Epithelial cell of esophagus (primary cell): ENCODE data around the gene PRDM10.
A peak's percentile ranks its signal among the peaks of the same experiment; 100 is the strongest.
"Not testable (repeated sequence)": the region's sequence is repeated elsewhere in the genome, so short reads cannot be mapped to it uniquely, and the experiment has no call there.

Source experiments
- DNase-seq: peaks from one replicate; pipeline ENCODE4 v3.0.0; 2010; ENCODE audit warnings: low read depth
- H3K4me3 ChIP-seq: 2 replicates; pipeline ENCODE4 v1.5.1; 2011; ENCODE audit warnings: mild to moderate bottlenecking, low read length, control low read depth
- TF ChIP-seq, protein P1 (sequence below): IDR thresholded peaks from 2 replicates; pipeline ENCODE4 v1.5.1; 2011; ENCODE audit warnings: low read depth, mild to moderate bottlenecking, low read length, control low read depth, inconsistent platforms; ENCODE audit not compliant: insufficient read depth; ENCODE audit errors: missing control alignments

PRDM10 gene

DNA sequence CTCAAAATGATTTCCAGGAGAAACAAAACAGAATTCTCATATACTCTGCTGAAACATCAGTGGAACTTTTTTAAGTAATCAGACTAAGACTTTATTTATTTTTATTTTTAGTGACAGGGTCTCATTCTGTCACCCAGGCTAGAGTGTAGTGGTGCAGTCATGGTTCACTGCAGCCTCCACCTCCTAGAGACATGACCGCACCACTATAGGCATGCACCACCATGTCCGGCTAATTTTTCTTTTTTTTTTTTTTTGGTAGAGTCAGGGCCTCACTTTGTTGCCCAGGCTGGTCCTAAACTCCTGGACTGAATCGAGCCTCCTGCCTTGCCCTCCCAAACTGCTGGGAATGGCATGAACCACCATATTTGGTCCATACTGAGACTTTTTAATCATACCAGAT, 42.9 kb downstream of the PRDM10 start:
- no peak for DNase-seq
- TF ChIP-seq, protein P1, sequence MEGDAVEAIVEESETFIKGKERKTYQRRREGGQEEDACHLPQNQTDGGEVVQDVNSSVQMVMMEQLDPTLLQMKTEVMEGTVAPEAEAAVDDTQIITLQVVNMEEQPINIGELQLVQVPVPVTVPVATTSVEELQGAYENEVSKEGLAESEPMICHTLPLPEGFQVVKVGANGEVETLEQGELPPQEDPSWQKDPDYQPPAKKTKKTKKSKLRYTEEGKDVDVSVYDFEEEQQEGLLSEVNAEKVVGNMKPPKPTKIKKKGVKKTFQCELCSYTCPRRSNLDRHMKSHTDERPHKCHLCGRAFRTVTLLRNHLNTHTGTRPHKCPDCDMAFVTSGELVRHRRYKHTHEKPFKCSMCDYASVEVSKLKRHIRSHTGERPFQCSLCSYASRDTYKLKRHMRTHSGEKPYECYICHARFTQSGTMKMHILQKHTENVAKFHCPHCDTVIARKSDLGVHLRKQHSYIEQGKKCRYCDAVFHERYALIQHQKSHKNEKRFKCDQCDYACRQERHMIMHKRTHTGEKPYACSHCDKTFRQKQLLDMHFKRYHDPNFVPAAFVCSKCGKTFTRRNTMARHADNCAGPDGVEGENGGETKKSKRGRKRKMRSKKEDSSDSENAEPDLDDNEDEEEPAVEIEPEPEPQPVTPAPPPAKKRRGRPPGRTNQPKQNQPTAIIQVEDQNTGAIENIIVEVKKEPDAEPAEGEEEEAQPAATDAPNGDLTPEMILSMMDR: no peak

DNA sequence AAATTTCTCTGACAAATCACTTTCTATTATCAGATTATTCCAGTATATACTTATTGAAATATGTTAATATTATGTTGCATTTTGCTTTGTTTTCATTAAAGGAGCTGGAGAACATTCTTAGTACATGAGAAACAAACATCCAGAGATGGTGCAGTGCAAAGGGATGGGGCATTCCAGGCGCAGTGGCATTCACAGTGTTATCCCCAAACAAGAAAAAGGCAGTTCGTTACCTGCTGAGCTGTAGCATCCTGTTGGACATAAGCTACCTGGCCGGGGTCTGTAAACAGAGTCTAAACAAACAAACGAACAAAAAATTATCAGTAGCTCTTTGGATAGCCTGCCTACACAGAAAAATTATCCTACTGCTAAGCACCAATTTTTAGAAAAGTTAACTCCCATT, 47.4 kb downstream of the PRDM10 start:
- no peak for DNase-seq
- no peak overlapping the region for H3K4me3 ChIP-seq
- TF ChIP-seq, protein P1: no peak

More for the DNA sequence above, 42.9 kb downstream of the PRDM10 start:
- H3K4me3 ChIP-seq: no peak overlapping the region

DNA sequence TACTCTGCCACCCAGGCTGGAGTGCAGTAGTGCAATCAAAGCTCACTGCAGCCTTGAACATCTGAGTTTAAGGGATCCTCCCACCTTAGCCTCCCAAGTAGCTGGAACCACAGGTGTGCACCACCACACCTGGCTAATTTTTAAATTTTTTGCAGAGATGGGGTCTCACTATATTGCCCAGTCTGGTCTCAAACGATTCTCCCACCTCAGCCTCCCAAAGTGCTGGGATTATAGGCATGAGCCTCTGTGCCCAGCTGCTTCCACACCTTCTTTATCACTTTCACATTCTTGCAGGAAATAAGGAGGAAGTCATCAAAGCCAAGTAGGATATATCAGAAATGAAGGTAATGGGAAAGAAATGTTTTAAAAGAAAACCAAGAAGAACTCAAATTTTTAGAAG, 47.9 kb downstream of the PRDM10 start:
- DNase-seq, H3K4me3 ChIP-seq: not testable (repeated sequence)

DNA sequence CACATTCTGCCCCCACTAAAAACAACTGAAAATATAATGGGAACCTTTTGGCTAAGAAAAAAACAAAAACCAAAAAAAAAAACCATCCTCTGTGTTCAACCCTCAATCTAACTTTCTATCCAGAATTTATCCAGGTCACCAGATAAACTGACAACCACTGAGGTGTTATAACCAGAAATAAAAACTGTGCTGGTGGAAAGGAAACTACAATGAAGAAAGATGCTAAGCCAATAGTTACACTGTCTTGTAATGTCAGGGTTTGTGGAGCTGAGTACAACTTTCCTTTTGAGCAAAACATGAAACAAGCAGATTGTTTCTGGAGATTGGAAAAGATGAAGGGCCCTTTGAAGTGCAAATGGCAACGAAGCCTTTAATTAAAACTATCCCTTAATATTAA, 50.8 kb downstream of the PRDM10 start:
- TF ChIP-seq, protein P1: no peak
- H3K4me3 ChIP-seq: no peak overlapping the region
- no peak for DNase-seq

DNA sequence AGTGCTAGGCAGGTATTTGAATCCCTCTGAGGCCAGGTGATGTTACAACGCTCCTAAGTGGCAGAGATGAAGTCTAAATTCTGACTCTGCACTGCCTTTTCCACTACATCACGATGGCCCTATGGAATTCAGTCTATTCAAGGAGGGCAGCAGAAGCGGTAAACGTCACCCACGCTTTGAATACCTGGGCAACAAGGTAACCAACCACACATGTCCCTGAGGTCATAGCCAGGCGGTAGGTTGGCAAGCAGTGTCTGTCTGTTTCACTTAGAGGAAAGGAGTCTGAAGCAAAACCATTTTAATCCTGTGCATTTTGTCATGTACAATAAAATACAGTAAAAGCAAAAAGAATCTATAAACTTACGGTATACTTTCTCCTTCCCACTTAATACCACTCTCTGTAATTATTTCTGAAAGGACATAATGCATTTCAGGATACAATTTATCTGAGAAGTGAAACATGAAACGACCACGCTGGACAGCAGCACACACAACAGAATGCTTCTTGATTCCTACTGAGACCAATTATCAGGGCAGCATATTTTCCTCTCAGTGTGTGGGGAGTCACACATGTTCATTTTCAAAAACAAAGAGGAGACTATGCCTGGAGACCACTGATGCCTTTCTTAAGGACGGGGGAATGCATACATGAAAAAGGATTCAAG, 51.3 kb downstream of the PRDM10 start:
- TF ChIP-seq, protein P1: no peak
- H3K4me3 ChIP-seq: no peak overlapping the region
- peak; percentile 44 for DNase-seq

DNA sequence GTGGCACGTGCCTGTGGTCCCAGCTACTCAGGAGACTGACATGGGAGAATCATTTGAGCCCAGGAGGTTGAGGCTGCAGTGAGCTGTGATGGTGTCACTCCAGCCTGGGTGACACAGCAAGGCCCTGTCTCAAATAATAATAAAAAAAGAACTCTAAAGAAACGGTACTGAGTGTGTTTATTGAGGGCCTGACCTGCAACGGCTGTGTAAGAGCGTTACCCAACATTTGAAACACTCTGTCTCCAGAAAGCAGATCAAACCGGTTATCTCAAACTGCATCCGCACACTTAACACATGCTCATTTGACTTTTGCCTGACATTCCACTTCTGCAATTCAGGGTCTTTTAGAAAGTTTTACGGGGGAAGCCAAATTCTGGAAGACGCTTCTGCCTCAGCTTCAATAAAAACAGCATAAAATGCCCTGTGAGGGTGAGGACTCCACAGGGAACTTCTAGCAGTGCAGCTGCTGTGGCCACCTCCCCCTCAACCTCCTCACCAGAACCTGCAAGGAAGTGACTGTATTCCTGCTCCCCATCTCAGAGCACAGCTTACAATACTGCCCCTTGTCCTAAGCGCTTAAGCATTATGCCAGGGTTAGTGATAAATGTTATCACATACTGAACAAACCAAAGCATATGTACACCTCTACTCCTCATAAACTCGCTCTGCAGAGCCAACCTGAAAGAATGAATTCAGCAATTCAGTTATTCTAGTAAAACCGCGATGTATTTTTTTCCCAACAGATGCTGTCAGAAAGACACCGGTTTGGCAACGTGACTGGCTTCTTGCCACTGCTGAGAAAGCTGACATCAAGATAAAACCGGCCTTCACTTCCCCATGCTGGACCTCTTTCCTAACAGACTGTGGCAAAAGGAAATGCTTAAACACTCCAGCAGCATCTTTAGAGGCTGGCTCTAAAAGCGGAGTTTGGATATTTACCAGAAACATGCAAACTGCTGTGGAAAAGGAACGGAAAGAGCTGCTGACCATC, 52.2 kb downstream of the PRDM10 start:
- H3K4me3 ChIP-seq: no peak overlapping the region
- TF ChIP-seq, protein P1: no peak
- no peak for DNase-seq

DNA sequence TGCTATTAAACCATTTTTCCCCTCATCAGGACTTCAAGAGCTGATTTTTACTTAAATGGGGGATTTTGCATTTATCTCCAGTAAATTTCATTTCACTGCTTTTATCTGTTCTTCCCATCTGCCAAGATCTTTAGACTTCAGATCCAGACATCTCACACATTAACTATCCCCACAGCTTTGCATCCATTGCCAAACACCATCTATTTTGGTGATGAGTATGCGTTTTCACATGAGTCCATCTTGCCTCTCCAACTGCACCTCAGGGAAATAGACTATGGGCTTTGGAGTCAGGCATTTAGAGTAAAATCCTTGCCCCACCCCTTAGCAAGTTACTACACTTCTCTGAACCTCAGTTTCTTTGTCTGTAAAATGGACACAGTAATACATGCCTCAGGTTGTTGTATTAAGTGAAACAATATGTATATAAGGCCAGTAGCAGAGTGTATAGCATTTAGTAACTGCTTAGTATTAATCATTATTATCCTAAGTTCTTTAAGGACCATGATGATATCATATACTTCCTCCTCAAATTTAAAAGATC, 53.6 kb downstream of the PRDM10 start:
- TF ChIP-seq, protein P1: no peak
- no peak for DNase-seq

More for the DNA sequence above, 53.6 kb downstream of the PRDM10 start:
- no peak overlapping the region for H3K4me3 ChIP-seq
